Lower lobe of right lung (tissue), 2 donors: ENCODE measurements around the gene UBE2Q1. TPM values are rescaled to one million over a fixed set of nuclear protein-coding genes. Genes with fewer than 3 reads are reported as not detected.

Experiments used
- ATAC-seq, 2 donors: fragments of 200-7000 bp; cut with Tn5 transposase; one replicate each; pipeline ENCODE4 v1.9.1; 2020 to 2022; ENCODE audit warnings: mild to moderate bottlenecking in 2 of 2, moderate library complexity in 2 of 2
- DNase-seq: peaks from one replicate; pipeline ENCODE4 v3.0.0-alpha.2; 2020
- H3K27ac ChIP-seq: fragments of 200-600 bp; one replicate; pipeline ENCODE4 v1.8.0; 2022
- H3K27me3 ChIP-seq: fragments of 200-600 bp; one replicate; pipeline ENCODE4 v1.8.0; 2022; ENCODE audit warnings: low read depth
- H3K36me3 ChIP-seq: fragments of 200-600 bp; one replicate; pipeline ENCODE4 v1.8.0; 2022; ENCODE audit warnings: mild to moderate bottlenecking
- H3K4me1 ChIP-seq: fragments of 200-600 bp; one replicate; pipeline ENCODE4 v1.8.0; 2022
- H3K4me3 ChIP-seq: fragments of 200-600 bp; one replicate; pipeline ENCODE4 v1.8.0; 2022; ENCODE audit warnings: mild to moderate bottlenecking
- H3K9me3 ChIP-seq: fragments of 200-600 bp; one replicate; pipeline ENCODE4 v1.8.0; 2022
- intact Hi-C: fragments of 100-400 bp; cut with DNase I; formaldehyde crosslinking; loops from one replicate; pipeline ENCODE4 v1.11.0; 2022
- total RNA-seq: library from RNA; stranded (reverse); fragmentation: NEBNext Ultra II Directional; extraction: Animal tissue kit (Norgen Biotek cat#: 25700); gene quantifications from one replicate; pipeline ENCODE4 v1.2.1, GENCODE V29; 2021
- TF ChIP-seq, protein P1 (sequence below): fragments of 200-600 bp; IDR thresholded peaks from one replicate; pipeline ENCODE4 v1.8.0; 2022; ENCODE audit warnings: antibody characterized with exemption, mild to moderate bottlenecking
- donor health status: DM: no; HTN: yes; CAD: no; lungs with severe emphysema.

Gene UBE2Q1
- total RNA-seq, 1 donor from 2014 or later = 79.5 TPM

DNA sequence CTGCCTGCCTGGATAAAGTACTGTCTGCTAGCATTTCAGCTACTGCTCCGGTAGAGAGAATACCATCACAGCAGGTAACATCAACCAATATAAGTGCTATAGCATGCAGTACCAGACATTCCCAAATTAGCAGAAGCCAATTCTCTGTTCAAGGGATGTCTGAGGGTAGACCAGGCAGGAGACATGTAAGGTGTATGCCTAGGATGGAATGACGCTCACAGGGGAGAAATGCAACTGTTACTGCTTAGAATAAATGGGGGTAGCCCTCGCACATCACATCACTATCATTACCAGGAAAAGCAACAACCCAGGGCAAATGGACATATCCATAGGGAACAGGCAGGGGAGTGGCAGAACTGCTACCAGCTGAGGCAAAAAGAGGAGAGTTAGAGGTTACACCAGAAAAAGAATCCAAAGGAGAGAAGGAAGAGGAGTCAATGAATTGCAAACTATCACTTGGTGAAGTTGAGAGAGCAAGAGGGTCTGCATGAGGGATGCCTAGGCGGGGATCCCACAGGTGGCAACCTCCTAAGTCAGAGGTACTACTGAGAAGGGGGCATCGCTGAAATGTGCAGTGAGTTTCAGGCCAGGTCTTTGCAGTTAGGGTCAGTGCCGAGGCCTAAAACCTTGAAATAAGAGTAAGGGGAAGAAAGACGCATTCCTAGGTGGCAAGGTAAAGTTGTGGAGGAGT lies 1.1 kb downstream of the UBE2Q1 start:
- peak overlapping the region; percentile 91 for H3K27ac ChIP-seq
- TF ChIP-seq, protein P1, sequence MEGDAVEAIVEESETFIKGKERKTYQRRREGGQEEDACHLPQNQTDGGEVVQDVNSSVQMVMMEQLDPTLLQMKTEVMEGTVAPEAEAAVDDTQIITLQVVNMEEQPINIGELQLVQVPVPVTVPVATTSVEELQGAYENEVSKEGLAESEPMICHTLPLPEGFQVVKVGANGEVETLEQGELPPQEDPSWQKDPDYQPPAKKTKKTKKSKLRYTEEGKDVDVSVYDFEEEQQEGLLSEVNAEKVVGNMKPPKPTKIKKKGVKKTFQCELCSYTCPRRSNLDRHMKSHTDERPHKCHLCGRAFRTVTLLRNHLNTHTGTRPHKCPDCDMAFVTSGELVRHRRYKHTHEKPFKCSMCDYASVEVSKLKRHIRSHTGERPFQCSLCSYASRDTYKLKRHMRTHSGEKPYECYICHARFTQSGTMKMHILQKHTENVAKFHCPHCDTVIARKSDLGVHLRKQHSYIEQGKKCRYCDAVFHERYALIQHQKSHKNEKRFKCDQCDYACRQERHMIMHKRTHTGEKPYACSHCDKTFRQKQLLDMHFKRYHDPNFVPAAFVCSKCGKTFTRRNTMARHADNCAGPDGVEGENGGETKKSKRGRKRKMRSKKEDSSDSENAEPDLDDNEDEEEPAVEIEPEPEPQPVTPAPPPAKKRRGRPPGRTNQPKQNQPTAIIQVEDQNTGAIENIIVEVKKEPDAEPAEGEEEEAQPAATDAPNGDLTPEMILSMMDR = no peak

DNA sequence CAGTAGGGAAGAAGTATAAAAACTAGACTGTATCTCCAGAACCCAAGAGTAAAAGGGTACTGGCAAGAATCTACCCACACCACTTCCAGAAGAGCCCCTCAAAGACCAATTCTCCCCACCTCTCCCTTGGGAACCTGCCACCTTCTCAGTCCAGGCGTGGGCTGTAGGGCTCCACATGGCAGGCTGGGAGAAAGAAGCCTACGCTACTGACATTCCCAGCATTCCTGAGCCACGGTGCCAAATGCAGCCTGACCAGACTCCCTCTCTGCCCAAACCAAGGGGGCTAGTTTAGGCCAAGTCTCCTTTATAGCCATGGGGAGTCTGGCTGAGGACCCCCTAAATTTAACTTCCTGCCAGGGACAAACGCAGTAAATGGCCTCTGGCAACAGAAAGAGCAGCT lies 2.0 kb downstream of the UBE2Q1 start:
- Histone ChIP-seq H3K27ac (peak overlapping the region; percentile 39), H3K4me1 (peaks cover 35% of the 10 kb centered on the region), H3K4me3 (peak overlapping the region; percentile 98), H3K36me3 (peaks cover 48% of the 10 kb centered on the region), H3K9me3 (no peaks in the 10 kb centered on the region), H3K27me3 (no peaks in the 10 kb centered on the region)
- intact Hi-C loops = no loop called here
- ATAC-seq (no peak), DNase-seq (no peak)
- TF ChIP-seq, protein P1 = no peak

More for the DNA sequence above, 1.1 kb downstream of the UBE2Q1 start:
- peaks cover 38% of the 10 kb centered on the region for H3K36me3 ChIP-seq
- intact Hi-C loops = no loop called here
- peak overlapping the region; percentile 98 for H3K4me3 ChIP-seq
- no peak for ATAC-seq
- no peak for DNase-seq
- peaks cover 35% of the 10 kb centered on the region for H3K4me1 ChIP-seq
- no peaks in the 10 kb centered on the region for H3K27me3 ChIP-seq
- H3K9me3 ChIP-seq = no peaks in the 10 kb centered on the region

DNA sequence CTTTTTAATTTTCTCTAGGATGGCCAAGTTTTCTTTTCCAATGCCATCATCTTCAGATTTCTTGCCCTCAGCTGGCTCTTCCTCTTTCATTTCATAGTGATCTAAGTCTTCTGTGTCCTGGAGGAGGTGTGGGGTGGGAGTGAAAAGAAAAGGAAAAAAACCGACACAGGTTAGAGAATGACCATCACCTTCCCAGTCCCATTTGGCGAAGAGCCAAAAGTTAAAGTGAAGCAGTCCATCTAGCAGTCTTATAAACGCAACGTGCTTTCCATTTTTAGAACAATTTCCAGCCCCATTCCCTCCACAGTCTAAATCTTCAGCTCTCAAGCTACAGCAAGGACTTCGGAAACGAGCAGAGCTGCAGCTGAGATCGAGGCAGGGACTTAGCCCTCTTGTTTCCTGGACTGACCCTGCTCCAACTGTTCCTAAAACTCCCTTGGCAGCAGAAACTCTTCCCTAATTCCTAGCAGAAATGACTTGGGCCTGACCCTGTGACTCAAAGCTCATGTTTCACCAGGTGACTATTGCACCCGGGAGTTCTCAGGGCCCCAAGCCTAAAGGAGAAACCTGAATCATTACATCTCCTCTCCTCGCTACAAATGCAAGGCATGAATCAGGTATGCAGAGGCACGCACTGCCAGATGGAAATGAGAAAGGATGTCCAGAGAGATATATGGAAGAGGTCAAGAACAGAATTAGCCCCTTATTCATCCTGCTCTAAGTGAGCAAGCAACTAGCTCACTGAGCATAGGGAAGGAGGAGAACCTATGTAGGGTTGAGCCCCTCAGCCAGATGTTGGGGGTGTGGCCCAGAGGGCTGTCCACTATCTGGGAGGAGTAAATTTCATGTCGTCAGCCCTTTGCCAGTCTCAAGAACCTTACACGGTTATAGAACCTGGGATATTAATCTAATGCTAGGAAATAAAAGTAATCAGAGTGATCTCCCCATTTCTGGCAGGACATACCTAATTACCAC lies 5.1 kb downstream of the UBE2Q1 start:
- Histone ChIP-seq H3K27me3 (no peaks in the 10 kb centered on the region), H3K9me3 (no peaks in the 10 kb centered on the region), H3K27ac (no peak overlapping the region), H3K36me3 (peaks cover 77% of the 10 kb centered on the region), H3K4me1 (peaks cover 38% of the 10 kb centered on the region), H3K4me3 (no peak overlapping the region)
- no peak for DNase-seq
- no peak for ATAC-seq
- intact Hi-C loops = no loop called here
- TF ChIP-seq, protein P1 = no peak

DNA sequence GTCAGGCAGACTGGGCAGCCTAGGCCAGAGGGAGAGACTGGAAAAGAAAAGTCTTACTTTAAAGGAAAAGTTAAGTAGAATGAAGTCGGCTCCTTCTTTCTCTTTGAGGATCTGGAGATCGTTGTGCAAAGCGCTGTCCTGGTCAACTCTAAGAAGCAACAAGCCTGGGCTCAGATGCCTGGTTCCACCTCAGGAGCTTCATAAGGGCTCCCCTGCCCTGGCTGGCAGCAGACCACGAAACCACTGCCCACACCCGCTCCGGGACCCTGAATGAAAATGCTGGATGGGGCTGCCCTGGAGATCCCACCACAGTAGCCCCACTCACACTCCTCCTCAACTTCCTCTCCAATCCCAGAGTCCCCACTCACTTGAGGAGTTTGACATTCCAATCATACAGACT lies 6.4 kb downstream of the UBE2Q1 start:
- H3K27me3 ChIP-seq = no peaks in the 10 kb centered on the region
- TF ChIP-seq, protein P1 = no peak
- no peak for DNase-seq
- intact Hi-C loops = no loop called here
- peaks cover 38% of the 10 kb centered on the region for H3K4me1 ChIP-seq
- H3K36me3 ChIP-seq = peaks cover 77% of the 10 kb centered on the region
- H3K9me3 ChIP-seq = no peaks in the 10 kb centered on the region
- H3K27ac ChIP-seq = no peak overlapping the region
- H3K4me3 ChIP-seq = no peak overlapping the region
- ATAC-seq = no peak

DNA sequence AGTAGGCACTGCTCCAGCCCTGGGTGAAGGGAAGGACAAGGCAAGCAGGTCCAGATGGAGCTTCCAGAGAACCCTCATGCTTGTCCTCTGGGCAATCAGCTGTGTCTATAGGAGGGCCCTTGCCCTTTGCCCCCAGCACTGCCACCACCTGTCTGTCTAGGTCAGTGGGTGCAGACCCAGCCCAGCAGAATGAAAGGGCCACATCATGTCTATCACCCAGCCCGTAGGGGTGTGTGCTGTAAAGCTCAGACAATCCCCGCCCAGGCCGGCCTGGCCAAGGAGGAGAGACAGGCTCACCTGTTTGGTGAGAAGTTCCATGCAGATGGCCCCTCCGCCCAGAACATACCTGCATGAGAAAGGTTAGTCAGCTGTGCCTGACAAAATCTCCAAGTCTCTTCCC lies 7.0 kb downstream of the UBE2Q1 start:
- intact Hi-C loops = no loop called here
- ATAC-seq (no peak), DNase-seq (no peak)
- Histone ChIP-seq H3K27me3 (no peaks in the 10 kb centered on the region), H3K27ac (no peak overlapping the region), H3K9me3 (no peaks in the 10 kb centered on the region), H3K4me3 (no peak overlapping the region), H3K4me1 (peaks cover 32% of the 10 kb centered on the region), H3K36me3 (peaks cover 77% of the 10 kb centered on the region)
- TF ChIP-seq, protein P1 = no peak
